Hepatocyte (in vitro differentiated cells): ENCODE data around the gene EHMT2. TPM values are rescaled to one million over a fixed set of nuclear protein-coding genes. Genes with fewer than 3 reads are reported as not detected.

Source experiments
- DNase-seq: peaks from one replicate; pipeline ENCODE4 v3.0.0-alpha.2; 2016; ENCODE audit warnings: low spot score
- H2AFZ ChIP-seq: fragments of 200-600 bp; sonication (generic); 2 replicates; pipeline ENCODE4 v1.6.0; 2016; ENCODE audit warnings: antibody characterized with exemption, mild to moderate bottlenecking
- H3K27ac ChIP-seq: fragments of 200-600 bp; sonication (generic); 2 replicates; pipeline ENCODE4 v1.5.1; 2016; ENCODE audit warnings: mild to moderate bottlenecking
- H3K27me3 ChIP-seq: fragments of 200-600 bp; sonication (generic); 2 replicates; pipeline ENCODE4 v1.6.1; 2016
- H3K36me3 ChIP-seq: fragments of 200-600 bp; sonication (generic); replicated peaks from 2 replicates; pipeline ENCODE4 v1.5.1; 2016; ENCODE audit warnings: low read depth; ENCODE audit not compliant: insufficient read depth
- H3K4me1 ChIP-seq: fragments of 200-600 bp; sonication (generic); 2 replicates; pipeline ENCODE4 v1.5.1; 2016; ENCODE audit warnings: mild to moderate bottlenecking, moderate library complexity; ENCODE audit not compliant: insufficient read depth
- H3K4me2 ChIP-seq: fragments of 200-600 bp; sonication (generic); 2 replicates; pipeline ENCODE4 v1.6.0; 2016
- H3K4me3 ChIP-seq: fragments of 200-600 bp; sonication (generic); 2 replicates; pipeline ENCODE4 v1.5.1; 2016; ENCODE audit warnings: mild to moderate bottlenecking
- H3K79me2 ChIP-seq: fragments of 200-600 bp; sonication (generic); 2 replicates; pipeline ENCODE4 v1.6.0; 2017; ENCODE audit warnings: mild to moderate bottlenecking
- H3K9me2 ChIP-seq: fragments of 200-600 bp; sonication (generic); replicated peaks from 2 replicates; pipeline ENCODE4 v1.6.0; 2017; ENCODE audit warnings: mild to moderate bottlenecking; ENCODE audit not compliant: insufficient read depth
- H3K9me3 ChIP-seq: fragments of 200-600 bp; sonication (generic); 2 replicates; pipeline ENCODE4 v1.5.1; 2016; ENCODE audit warnings: low read depth, mild to moderate bottlenecking
- H4K20me1 ChIP-seq: fragments of 200-600 bp; sonication (generic); 2 replicates; pipeline ENCODE4 v1.6.0; 2016; ENCODE audit warnings: mild to moderate bottlenecking; ENCODE audit not compliant: insufficient read depth, poor library complexity, severe bottlenecking
- EZH2 ChIP-seq: fragments of 200-600 bp; sonication (generic); IDR thresholded peaks from 2 replicates; pipeline ENCODE4 v1.6.1; 2016; ENCODE audit warnings: antibody characterized with exemption, mild to moderate bottlenecking, borderline replicate concordance
- EZH2phosphoT487 ChIP-seq: fragments of 200-600 bp; sonication (generic); IDR thresholded peaks from one replicate; pipeline ENCODE4 v1.6.1; 2018; ENCODE audit warnings: antibody characterized with exemption, mild to moderate bottlenecking, low read depth, moderate library complexity; ENCODE audit not compliant: unreplicated experiment, severe bottlenecking
- WGBS: methylation state at CpG from one replicate; pipeline ENCODE4 v1.1.6; 2016; ENCODE audit warnings: low lambda C conversion rate; ENCODE audit errors: missing lambda C conversion rate; 5-methylcytosine and 5-hydroxymethylcytosine counted together
- polyA plus RNA-seq: library from polyadenylated mRNA; unstranded; fragments of >200 nt; fragmentation: Nextera tagmentation; extraction: Ambion mirVana; gene quantifications from 2 replicates; pipeline ENCODE4 v1.2.1, GENCODE V29; 2016
- total RNA-seq: library from RNA; depleted of rRNA; stranded (reverse); fragments of >200 nt; gene quantifications from 2 replicates; pipeline ENCODE4 v1.2.3, GENCODE V29; 2014
- TF ChIP-seq, protein P1 (sequence below): fragments of 200-600 bp; sonication (generic); IDR thresholded peaks from 2 replicates; pipeline ENCODE4 v1.5.1; 2016; ENCODE audit warnings: antibody characterized with exemption, mild to moderate bottlenecking; ENCODE audit not compliant: poor library complexity

The EHMT2 gene
- total and polyA plus RNA-seq, 2 experiments from 2014 or later, result 40.0 to 41.9 TPM

DNA sequence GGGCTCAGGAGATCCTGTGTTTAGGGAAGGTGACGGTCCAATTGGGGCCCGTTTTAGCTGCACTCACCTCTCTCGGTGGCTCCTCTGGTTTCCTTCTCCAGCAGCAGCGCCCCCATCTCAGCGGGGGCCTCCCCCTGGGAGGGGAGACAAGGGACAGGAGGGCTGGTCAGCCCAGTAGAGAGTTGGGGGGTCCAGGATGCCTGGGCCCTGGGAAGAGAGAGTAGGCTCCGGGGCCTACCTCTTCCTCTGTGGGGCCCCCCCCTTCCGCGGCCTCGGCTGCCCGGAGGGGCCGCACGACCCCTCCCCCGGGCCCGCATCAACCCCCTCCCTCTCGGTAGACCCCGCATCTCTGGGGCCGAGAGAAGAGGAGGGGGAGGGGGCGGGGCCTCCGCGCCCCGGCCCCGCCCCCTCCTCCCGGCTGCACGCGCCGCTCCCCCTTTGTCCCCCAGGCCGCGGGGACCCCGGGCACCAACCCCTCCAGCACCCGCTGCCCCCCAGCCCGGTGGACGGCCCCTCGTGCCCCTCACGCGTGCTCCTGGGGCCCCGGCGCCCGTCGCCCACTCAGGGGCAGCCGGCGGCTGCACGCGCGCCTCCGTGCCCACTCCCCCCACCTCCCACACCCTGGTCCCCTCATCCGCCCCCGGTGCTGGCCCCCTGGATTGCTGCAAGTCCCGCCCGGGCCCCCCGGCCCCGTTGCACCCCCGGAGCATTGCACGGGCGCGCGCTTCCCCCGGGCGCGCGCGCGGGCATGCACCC, 464 bp downstream of the EHMT2 start:
- Histone ChIP-seq H3K27ac (peak overlapping the region; percentile 73), H3K27me3 (no peaks in the 10 kb centered on the region), H3K79me2 (peaks cover 37% of the 10 kb centered on the region), H2AFZ (peak overlapping the region; percentile 98), H3K4me3 (peak overlapping the region; percentile 99), H3K4me1 (peaks cover 14% of the 10 kb centered on the region), H3K9me2 (no peaks in the 10 kb centered on the region), H3K4me2 (peak overlapping the region; percentile 97), H3K9me3 (no peaks in the 10 kb centered on the region), H4K20me1 (no peaks in the 10 kb centered on the region), H3K36me3 (no peaks in the 10 kb centered on the region)
- DNase-seq, result peak; percentile 40
- 10% methylated on average over 5 of the region's 62 CpGs for WGBS
- TF ChIP-seq EZH2phosphoT487 (no peak), EZH2 (no peak)
- TF ChIP-seq, protein P1, sequence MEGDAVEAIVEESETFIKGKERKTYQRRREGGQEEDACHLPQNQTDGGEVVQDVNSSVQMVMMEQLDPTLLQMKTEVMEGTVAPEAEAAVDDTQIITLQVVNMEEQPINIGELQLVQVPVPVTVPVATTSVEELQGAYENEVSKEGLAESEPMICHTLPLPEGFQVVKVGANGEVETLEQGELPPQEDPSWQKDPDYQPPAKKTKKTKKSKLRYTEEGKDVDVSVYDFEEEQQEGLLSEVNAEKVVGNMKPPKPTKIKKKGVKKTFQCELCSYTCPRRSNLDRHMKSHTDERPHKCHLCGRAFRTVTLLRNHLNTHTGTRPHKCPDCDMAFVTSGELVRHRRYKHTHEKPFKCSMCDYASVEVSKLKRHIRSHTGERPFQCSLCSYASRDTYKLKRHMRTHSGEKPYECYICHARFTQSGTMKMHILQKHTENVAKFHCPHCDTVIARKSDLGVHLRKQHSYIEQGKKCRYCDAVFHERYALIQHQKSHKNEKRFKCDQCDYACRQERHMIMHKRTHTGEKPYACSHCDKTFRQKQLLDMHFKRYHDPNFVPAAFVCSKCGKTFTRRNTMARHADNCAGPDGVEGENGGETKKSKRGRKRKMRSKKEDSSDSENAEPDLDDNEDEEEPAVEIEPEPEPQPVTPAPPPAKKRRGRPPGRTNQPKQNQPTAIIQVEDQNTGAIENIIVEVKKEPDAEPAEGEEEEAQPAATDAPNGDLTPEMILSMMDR, result no peak

DNA sequence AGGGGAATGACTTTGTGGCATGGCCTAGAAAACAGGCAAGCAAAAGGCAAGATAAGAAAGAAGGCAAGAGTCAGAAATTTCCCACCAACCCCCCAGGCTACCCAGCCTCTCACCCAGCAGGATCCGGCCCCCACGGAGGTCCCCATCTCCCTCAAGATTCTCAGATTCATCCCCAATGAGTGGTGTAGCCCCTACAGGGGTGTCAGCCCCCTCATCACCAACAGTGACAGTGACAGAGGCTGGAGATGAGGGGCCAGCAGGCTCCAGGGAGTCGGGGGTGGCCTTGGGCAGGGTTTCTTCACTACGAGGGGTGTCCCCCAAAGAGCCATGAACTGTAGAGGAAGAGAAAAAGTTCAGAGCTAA, 1.0 kb downstream of the EHMT2 start:
- Histone ChIP-seq H3K79me2 (peaks cover 37% of the 10 kb centered on the region), H3K27me3 (no peaks in the 10 kb centered on the region), H2AFZ (peak overlapping the region; percentile 98), H3K4me3 (peak overlapping the region; percentile 99), H3K9me2 (no peaks in the 10 kb centered on the region), H3K36me3 (no peaks in the 10 kb centered on the region), H4K20me1 (no peaks in the 10 kb centered on the region), H3K4me2 (peak overlapping the region; percentile 97), H3K4me1 (peaks cover 14% of the 10 kb centered on the region), H3K27ac (peak overlapping the region; percentile 73), H3K9me3 (no peaks in the 10 kb centered on the region)
- 51% methylated on average over 4 of the region's 4 CpGs for WGBS
- no peak for DNase-seq
- TF ChIP-seq, protein P1, result no peak
- TF ChIP-seq EZH2phosphoT487, result no peak
- TF ChIP-seq EZH2, result no peak

DNA sequence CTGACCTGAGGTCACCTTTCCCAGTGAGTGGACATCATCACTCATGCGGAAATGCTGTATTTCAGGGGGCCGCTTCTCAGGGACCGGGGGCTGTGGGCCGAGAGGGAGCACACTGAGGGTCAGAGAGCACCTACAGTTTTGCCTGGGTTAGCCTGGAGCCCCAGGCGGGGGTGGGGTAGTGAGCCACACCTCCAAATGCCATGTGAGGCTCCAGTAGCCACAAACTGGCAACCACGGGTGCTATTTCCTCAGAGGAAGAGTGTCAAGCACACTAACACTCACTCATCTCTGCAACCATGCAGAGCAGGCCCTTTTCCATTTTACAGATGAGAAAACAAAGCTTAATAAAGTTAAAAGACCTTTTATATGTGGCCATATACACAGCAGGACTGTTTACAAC, 4.7 kb downstream of the EHMT2 start:
- Histone ChIP-seq H3K4me3 (no peak overlapping the region), H3K4me1 (no peaks in the 10 kb centered on the region), H2AFZ (no peak overlapping the region), H3K36me3 (no peaks in the 10 kb centered on the region), H3K27me3 (no peaks in the 10 kb centered on the region), H3K27ac (no peak overlapping the region), H3K4me2 (no peak overlapping the region), H3K9me2 (no peaks in the 10 kb centered on the region), H3K79me2 (peaks cover 16% of the 10 kb centered on the region), H4K20me1 (no peaks in the 10 kb centered on the region), H3K9me3 (no peaks in the 10 kb centered on the region)
- no peak for TF ChIP-seq EZH2
- WGBS, result 84% methylated on average over 6 of the region's 6 CpGs
- DNase-seq, result no peak

DNA sequence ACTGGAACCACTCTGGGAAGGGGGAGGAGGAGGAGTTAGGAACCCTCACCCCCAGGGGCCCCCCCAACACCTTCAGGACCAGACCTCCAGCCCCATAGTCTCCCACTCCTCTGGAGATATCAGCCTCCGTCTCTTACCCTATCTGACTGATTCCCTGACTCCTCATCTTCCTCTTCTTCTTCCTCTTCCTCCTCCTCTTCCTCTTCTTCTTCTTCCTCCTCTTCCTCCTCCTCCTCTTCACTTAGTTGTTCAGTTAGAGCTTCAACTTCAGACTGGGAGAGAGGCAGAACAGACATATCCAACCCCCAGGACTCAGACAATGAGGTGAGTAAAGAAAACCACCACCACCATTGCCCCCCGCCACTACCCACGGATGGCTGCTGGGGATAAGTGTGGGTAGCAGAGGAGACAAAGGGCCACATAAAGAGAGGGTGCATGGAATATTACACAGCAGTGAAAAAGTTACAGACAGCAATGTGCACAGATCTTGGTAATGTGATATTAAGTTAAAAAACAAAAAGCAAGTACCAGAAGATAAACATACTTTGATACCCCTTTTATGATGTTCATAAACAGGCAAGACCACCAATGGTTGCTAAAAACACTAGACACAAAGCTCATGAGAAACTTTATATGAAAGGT, 8.0 kb downstream of the EHMT2 start:
- 96% methylated on average over 3 of the region's 3 CpGs for WGBS
- DNase-seq, result no peak
- Histone ChIP-seq H3K9me2 (no peaks in the 10 kb centered on the region), H4K20me1 (no peaks in the 10 kb centered on the region), H3K36me3 (no peaks in the 10 kb centered on the region), H3K27me3 (no peaks in the 10 kb centered on the region), H3K79me2 (no peaks in the 10 kb centered on the region), H3K4me1 (no peaks in the 10 kb centered on the region), H3K27ac (no peak overlapping the region), H3K9me3 (no peaks in the 10 kb centered on the region), H3K4me2 (no peak overlapping the region), H3K4me3 (no peak overlapping the region), H2AFZ (no peak overlapping the region)
- TF ChIP-seq, protein P1, result no peak
- TF ChIP-seq EZH2, result no peak
- TF ChIP-seq EZH2phosphoT487, result no peak
